ENCODE measurements around the gene URB2. TPM values are rescaled to one million over a fixed set of nuclear protein-coding genes. Genes with fewer than 3 reads are reported as not detected.
"Not testable (repeated sequence)": the region's sequence is repeated elsewhere in the genome, so short reads cannot be mapped to it uniquely, and the experiment has no call there.

The URB2 gene
- 1 to 10 TPM; 7.1 to 8.3 TPM for total RNA-seq

DNA sequence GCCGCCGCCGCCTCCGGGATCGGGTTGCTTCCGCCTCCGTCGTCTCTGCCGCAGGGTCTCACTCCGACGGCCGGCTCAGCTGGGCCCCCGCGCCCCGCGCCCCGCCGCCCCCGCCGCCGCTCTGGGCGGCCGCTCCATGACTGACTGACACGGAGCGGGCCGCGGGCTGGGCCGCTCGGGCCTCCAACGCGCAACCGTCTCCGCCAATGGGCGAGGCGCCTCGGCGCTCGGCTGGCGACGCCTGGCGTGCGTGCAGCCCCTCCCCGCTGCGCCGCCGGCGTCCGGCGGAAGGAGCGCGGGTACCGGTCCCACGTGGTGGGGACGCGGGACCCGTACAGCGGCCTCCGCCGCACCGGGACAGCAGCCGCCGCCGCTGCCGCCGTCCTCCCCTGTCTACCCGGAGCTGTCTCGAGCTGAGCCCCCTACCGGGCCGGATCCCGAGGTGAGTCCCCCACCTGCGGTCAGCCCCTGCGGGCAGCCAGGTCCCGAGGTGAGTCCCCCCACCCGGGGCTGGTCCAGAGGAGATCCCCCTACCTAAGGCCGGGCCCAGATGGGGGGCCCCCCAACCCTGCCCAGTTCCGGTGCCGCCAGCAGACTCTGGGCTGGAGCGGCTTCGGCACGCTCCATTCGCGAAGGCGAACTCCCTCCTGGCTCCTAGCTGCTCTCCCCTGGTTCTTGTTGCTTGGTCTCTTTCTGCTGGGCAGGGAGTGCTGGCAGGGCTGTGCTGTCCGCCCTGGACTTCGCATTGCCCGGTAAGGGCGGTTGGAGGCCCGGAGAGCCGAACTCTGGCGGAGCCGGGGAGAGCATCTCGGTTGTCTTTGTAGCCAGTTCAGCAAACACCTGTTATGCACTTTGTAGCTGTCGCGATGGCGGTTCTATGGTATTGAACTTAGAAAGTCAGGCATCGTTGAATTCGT, at the start of gene URB2, which contains the start of gene TAF5L:
Gene URB2 (plus strand): TSS at position 333 of the 917 bp plus-strand sequence. CDS start 1,387 bp downstream, outside the sequence.
Gene TAF5L (minus strand): TSS at position 208 of the 917 bp plus-strand sequence. CDS start 11,640 bp downstream, outside the sequence.
- Mint-ChIP-seq H3K4me1 (peaks cover 51% of the 10 kb centered on the region), H3K36me3 (ENCODE audit: low read depth) (peaks cover 25% of the 10 kb centered on the region), H3K4me3 (peak within 1 kb of the TSS; percentile 97), H3K9me3 (no peaks in the 10 kb centered on the region), H3K27ac (peak within 1 kb of the TSS; percentile 93), H3K27me3 (no peaks in the 10 kb centered on the region)
- POLR2A ChIA-PET, result interaction anchor here (0.7 to 7.1 kb wide), 8 partner anchors 8 to 130 kb away, joined by 3 to 67 read pairs (median 6); partner anchors contain the start of genes ABCB10 and NUP133
- CTCF ChIA-PET, result interaction anchor here (1.0 to 3.0 kb wide), 3 partner anchors 9 to 68 kb away, joined by 3 to 17 read pairs (median 7); partner anchors contain the start of gene ABCB10
- peak; percentile 89 for DNase-seq

DNA sequence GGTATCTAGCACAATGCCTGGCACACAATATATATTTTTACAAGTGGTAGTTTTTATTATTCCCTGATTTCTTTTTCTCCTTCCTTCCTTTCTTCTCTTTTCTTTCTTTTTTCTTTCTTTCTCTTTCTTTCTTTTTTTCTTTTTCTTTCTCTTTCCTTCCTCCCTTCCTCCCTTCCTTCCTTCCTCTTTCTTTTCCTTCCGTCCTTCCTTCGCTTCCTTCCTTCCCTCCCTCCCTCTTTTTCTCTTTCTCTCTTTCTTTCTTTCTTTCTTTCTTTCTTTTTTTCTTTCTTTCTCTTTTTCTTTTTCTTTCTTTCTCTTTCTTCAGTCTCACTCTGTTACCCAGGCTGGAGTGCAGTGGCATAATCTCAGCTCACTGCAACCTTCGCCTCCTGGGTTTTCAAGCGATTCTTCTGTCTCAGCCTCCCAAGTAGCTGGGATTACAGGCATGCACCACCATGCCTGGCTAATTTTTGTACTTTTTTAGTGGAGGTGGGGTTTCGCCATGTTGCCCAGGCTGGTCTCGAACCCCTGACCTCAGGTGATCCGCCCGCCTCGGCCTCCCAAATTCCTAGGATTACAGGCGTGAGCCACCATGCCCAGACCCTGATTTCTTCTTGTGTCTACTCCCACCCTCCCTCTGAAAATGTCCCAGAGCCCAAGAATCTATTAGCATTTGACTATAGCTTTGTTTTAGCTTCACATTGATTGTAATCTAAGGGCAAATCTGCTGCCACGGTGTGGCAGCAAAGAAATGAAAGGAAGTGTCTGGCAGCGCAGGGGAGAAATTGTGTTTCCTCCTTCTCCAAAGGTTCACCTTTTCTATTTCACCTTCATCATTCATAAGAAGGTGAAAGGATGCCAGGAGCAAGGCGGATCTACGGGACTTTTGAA, 47.6 kb upstream of the URB2 start:
- no peaks in the 10 kb centered on the region for H3K36me3 Mint-ChIP-seq (ENCODE audit: low read depth)
- no peak for DNase-seq
- H3K9me3 Mint-ChIP-seq, result no peaks in the 10 kb centered on the region
- POLR2A ChIA-PET, result no interaction called here
- no peak overlapping the region for H3K4me3 Mint-ChIP-seq
- no peak overlapping the region for H3K27ac Mint-ChIP-seq
- H3K27me3 Mint-ChIP-seq, result peaks cover 7% of the 10 kb centered on the region
- CTCF ChIA-PET, result no interaction called here
- H3K4me1 Mint-ChIP-seq, result peaks cover 2% of the 10 kb centered on the region

DNA sequence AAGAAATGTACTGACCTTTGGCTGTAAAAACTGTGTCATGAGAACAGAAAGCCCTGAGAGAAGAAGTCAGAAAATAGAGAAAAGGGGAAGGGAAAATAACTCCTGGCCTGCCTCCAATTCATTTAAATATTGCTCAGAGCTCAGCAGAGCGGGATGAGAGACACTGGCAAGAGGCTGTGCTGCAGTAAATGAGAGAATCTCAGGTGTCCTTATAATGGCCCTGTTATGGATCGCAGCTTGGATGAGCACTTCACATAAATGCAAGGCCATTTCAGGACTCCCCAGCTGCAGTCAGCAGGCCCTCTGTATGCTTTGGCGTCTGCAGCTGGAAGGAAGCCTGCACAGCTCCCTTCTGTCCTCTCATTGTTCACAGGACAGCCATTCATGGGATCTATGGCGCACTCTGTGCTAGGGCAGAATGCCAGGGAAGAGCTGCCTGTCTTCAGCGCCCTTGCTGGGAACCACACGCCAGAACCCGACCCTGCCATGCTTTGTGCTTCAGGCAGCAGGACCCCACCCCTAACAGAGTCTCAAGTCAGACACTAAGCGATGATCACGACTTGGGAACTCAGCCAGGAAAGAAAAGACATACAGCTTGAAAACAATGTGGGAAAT, 46.9 kb upstream of the URB2 start:
- ChIA-PET POLR2A (no interaction called here), CTCF (no interaction called here)
- H3K9me3 Mint-ChIP-seq, result no peaks in the 10 kb centered on the region
- no peaks in the 10 kb centered on the region for H3K36me3 Mint-ChIP-seq (ENCODE audit: low read depth)
- H3K4me3 Mint-ChIP-seq, result no peak overlapping the region
- H3K4me1 Mint-ChIP-seq, result peaks cover 2% of the 10 kb centered on the region
- H3K27me3 Mint-ChIP-seq, result peaks cover 7% of the 10 kb centered on the region
- H3K27ac Mint-ChIP-seq, result no peak overlapping the region
- DNase-seq, result no peak

DNA sequence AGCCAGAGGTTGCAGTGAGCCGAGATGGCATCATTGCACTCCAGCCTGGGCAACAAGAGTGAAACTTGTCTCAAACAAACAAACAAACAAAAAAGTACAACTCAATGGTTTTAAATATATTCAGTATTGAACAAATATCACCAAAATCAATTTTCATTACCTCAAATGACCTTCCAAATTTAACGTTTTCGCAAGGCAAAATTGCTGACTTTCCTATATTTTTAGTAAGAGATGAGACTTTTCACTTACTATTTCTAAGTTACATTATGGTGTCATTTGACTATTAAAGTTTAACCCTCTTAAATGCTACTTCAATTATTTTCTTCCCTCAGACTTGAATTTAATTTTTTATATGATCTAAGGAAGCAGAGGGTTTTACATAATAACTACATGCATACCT, 44.6 kb upstream of the URB2 start:
- Mint-ChIP-seq H3K4me3 (no peak overlapping the region), H3K27me3 (peaks cover 7% of the 10 kb centered on the region), H3K36me3 (ENCODE audit: low read depth) (no peaks in the 10 kb centered on the region), H3K4me1 (peaks cover 2% of the 10 kb centered on the region), H3K27ac (no peak overlapping the region), H3K9me3 (no peaks in the 10 kb centered on the region)
- POLR2A ChIA-PET, result no interaction called here
- CTCF ChIA-PET, result no interaction called here
- DNase-seq, result no peak

DNA sequence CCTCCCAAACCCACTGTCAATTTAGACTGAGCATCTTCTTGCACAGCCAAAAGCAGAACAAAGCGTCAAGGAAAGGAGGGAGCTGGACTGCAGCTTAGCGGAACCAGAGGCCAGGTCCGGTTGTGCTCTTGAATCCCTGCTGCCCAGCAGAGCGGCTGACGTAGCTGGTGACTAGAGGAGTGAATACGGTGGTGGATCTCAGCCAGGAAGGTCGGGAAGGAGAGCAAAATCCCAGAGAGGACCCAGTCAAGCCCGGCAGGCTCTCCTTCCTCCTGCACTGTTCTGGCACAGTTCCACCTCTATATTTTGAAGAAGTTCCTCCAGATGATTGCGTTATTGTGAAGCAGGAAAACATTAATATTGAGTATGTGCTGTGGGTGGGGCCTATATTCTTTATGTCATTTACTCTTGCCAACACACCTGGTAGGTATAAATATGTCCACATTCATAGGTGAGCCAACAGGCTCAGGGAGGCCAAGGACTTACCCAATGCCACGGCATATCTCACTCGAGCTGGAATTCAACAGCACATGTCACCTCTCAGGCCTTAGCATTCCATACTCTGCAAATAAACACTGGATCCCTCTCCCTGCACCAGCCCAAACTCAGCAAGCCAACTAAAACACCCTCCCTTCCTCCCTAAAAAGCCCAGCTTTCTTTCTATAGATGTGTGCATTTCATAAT, 43.9 kb upstream of the URB2 start:
- no peak for DNase-seq
- H3K9me3 Mint-ChIP-seq, result no peaks in the 10 kb centered on the region
- H3K4me3 Mint-ChIP-seq, result no peak overlapping the region
- POLR2A ChIA-PET, result no interaction called here
- CTCF ChIA-PET, result no interaction called here
- H3K27ac Mint-ChIP-seq, result no peak overlapping the region
- peaks cover 7% of the 10 kb centered on the region for H3K27me3 Mint-ChIP-seq
- H3K4me1 Mint-ChIP-seq, result peaks cover 2% of the 10 kb centered on the region
- no peaks in the 10 kb centered on the region for H3K36me3 Mint-ChIP-seq (ENCODE audit: low read depth)

DNA sequence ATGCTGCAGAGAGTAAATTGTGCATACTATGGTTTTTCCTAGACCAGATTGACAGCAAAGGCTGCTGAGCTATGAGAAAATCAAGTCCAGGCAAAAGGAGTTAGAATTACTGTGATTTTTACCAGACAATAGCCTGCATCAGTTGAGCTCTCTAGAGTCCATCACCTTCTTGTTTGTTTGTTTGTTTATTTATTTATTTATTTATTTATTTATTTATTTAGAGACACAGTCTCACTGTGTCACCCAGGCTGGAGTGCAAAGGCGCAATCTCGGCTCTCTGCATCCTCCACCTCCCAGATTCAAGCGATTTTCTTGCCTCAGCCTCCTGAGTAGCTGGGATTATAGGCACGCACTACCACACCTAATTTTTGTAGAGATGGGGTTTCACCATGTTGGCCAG, 43.3 kb upstream of the URB2 start:
- Mint-ChIP-seq H3K9me3 (no peaks in the 10 kb centered on the region), H3K36me3 (ENCODE audit: low read depth) (no peaks in the 10 kb centered on the region), H3K4me3 (no peak overlapping the region), H3K4me1 (peaks cover 2% of the 10 kb centered on the region), H3K27me3 (peaks cover 7% of the 10 kb centered on the region), H3K27ac (no peak overlapping the region)
- ChIA-PET CTCF (no interaction called here), POLR2A (no interaction called here)
- no peak for DNase-seq

DNA sequence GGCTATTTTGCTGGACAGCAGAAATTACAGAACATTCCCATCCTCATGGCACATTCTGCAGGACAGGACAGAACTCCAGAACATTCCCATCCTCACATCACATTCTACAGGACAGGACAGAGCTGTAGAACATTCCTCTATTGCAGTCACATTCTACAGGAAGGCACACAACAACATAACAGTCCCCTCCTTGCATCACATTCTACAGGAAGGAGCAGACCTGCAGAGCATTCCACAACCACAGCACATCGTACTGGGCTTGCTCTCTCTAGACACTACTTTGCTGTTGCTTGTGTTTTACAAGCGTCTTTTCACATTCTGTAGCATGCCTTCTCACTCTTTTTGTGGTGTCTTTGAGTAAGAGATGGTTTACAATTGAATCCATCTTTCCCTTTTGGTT, 40.7 kb upstream of the URB2 start:
- no peaks in the 10 kb centered on the region for H3K27me3 Mint-ChIP-seq
- CTCF ChIA-PET, result no interaction called here
- H3K36me3 Mint-ChIP-seq (ENCODE audit: low read depth), result no peaks in the 10 kb centered on the region
- no peaks in the 10 kb centered on the region for H3K4me1 Mint-ChIP-seq
- DNase-seq, result no peak
- no peak overlapping the region for H3K27ac Mint-ChIP-seq
- no peaks in the 10 kb centered on the region for H3K9me3 Mint-ChIP-seq
- no peak overlapping the region for H3K4me3 Mint-ChIP-seq
- POLR2A ChIA-PET, result no interaction called here

DNA sequence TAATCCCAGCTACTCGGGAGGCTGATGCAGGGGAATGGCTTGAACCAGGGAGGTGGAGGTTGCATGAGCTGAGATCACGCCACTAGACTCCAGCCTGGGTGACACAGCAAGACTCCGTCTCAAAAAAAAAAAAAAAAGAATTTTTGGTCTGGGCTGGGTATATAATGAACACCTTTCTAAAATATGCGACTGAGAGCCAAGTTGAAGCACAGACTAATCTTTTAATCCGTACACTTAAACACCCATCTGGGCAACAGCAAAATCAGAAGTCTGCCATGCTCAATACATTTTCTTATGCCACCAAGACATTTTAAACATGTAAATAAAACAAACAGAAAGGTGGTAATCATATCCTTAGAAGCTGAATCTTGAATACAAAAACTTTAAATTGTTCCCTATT, 35.9 kb upstream of the URB2 start:
- Mint-ChIP-seq H3K36me3 (ENCODE audit: low read depth) (peaks cover 16% of the 10 kb centered on the region), H3K4me3 (no peak overlapping the region), H3K9me3 (no peaks in the 10 kb centered on the region), H3K4me1 (no peaks in the 10 kb centered on the region), H3K27me3 (no peaks in the 10 kb centered on the region), H3K27ac (no peak overlapping the region)
- ChIA-PET CTCF (interaction anchor here (0.7 kb wide), 1 partner anchor 494 kb away, joined by 3 read pairs; no protein-coding TSS in a partner anchor), POLR2A (no interaction called here)
- no peak for DNase-seq

DNA sequence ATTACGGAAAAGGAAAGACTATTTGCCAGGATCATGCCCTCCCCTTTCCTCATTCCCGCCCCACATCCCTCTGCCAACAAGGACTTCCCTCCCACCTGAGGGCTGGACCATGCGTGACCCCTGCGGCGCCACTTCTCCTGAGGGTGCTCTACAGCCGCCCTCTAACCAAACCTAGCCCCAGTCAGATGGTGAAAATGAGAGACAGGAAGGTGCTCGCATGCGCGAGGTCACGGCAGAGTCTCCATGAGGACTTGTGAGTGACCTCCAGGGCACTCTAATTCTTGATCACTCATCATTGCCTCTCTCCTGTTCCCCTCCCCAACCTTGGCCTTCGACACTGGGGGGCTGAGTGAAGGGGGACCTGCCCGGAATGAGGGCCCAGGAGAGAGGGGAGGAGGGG, 32.2 kb upstream of the URB2 start:
- ChIA-PET CTCF (no interaction called here), POLR2A (no interaction called here)
- H3K27ac Mint-ChIP-seq, result no peak overlapping the region
- no peaks in the 10 kb centered on the region for H3K9me3 Mint-ChIP-seq
- H3K4me1 Mint-ChIP-seq, result peaks cover 4% of the 10 kb centered on the region
- no peaks in the 10 kb centered on the region for H3K27me3 Mint-ChIP-seq
- no peak overlapping the region for H3K4me3 Mint-ChIP-seq
- no peak for DNase-seq
- peaks cover 30% of the 10 kb centered on the region for H3K36me3 Mint-ChIP-seq (ENCODE audit: low read depth)

DNA sequence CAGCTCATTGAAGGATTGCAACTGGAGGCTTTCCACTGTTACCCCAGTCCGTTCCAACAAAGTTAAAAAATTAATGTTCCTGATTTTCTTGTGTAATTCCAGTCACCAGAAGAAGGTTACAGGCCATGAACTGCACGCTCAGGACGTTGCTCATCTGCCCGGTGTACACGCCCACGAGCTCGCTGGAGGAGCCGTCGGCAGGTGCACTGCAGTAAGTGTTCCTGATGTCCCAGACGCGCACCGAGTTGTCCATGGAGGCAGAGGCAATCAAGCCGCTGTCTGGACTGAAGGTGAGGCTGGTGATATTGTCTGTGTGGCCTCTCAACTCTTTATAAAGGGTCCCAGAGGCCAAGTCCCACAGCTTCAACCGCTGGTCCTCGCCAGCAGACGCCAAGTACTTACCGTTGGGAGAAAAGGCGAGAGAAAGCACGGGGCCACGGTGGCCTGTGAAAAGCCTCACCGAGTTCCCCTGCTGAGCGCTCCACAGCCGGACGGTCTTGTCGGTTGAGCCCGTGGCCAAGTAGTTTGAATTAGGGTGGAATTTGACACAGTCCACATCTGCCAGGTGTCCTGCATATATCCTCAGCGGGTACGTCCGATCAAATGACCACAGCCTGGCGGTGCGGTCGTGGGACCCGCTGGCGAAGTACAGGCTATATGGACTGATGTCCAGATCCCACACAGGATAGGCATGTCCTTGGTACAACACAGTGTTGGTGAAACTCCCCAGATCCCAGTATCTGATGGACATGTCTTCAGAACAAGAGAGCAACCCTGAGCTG, 31.6 kb upstream of the URB2 start:
- DNase-seq, result no peak
- no peaks in the 10 kb centered on the region for H3K27me3 Mint-ChIP-seq
- no peak overlapping the region for H3K4me3 Mint-ChIP-seq
- H3K4me1 Mint-ChIP-seq, result peaks cover 4% of the 10 kb centered on the region
- H3K27ac Mint-ChIP-seq, result no peak overlapping the region
- POLR2A ChIA-PET, result no interaction called here
- H3K36me3 Mint-ChIP-seq (ENCODE audit: low read depth), result peaks cover 33% of the 10 kb centered on the region
- CTCF ChIA-PET, result no interaction called here
- H3K9me3 Mint-ChIP-seq, result no peaks in the 10 kb centered on the region

DNA sequence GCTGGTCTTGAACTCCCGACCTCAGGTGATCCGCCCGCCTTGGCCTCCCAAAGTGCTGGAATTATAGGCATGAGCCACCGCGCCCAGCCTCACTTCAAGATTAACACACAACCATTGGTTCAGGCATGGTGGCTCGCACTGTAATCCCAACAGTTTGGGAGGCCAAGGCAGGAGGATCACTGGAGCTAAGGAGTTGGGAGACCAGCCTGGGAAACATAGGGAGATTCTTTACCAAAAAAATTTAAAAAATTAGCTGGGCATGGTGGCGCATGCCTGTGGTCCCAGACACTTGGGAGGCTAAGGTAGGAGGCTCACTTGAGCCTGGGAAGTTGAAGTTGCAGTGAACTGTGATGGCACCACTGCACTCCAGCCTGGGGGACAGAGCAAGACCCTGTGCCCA, 30.2 kb upstream of the URB2 start:
- H3K4me1 Mint-ChIP-seq, H3K4me3 Mint-ChIP-seq, POLR2A ChIA-PET, H3K9me3 Mint-ChIP-seq, H3K27me3 Mint-ChIP-seq, H3K27ac Mint-ChIP-seq, DNase-seq: not testable (repeated sequence)
- CTCF ChIA-PET, result interaction anchor here (0.7 kb wide), 1 partner anchor 37 kb away, joined by 3 read pairs; the partner anchor contains the start of gene ABCB10
- peaks cover 40% of the 10 kb centered on the region for H3K36me3 Mint-ChIP-seq (ENCODE audit: low read depth)

All from activated CD4-positive, alpha-beta memory T cell treated with anti-CD3 and anti-CD28 coated beads, Interleukin-2, amount 10 ng/mL, durations not matched to agents 7 days and 5 days (primary cell).